ENCODE results near the gene SLC35G1.

SLC35G1 gene

GRCh38 chr10:93945819-93946218 lies 52.0 kb downstream of the SLC35G1 start:
- no peak for TF ChIP-seq ZNF8 (CRISPR knock-in tag; IDR thresholded peaks at IDR 0.05)
- no peak for TF ChIP-seq TSHZ2 (CRISPR knock-in tag; IDR thresholded peaks at IDR 0.05)
- TF ChIP-seq CREB5 (CRISPR knock-in tag; IDR thresholded peaks at IDR 0.05; ENCODE audit: low read depth), result no peak
- no peak for TF ChIP-seq ZFP3 (CRISPR knock-in tag; IDR thresholded peaks at IDR 0.05)
- no peak for TF ChIP-seq BACH2 (CRISPR knock-in tag; IDR thresholded peaks at IDR 0.05; ENCODE audit: borderline replicate concordance)
- no peak for TF ChIP-seq TOX (CRISPR knock-in tag; IDR thresholded peaks at IDR 0.05; ENCODE audit: borderline replicate concordance)
- no peak for TF ChIP-seq SNAI2 (CRISPR knock-in tag; IDR thresholded peaks at IDR 0.05)
- TF ChIP-seq GLIS3 (CRISPR knock-in tag; IDR thresholded peaks at IDR 0.05), result no peak
- no peak for ATAC-seq

- TF ChIP-seq ZFP30 (CRISPR knock-in tag; IDR thresholded peaks at IDR 0.05) (no peak), PATZ1 (CRISPR knock-in tag; IDR thresholded peaks at IDR 0.05; ENCODE audit: borderline replicate concordance) (no peak), GLIS3 (CRISPR knock-in tag; IDR thresholded peaks at IDR 0.05) (no peak), ESRRG (CRISPR knock-in tag; IDR thresholded peaks at IDR 0.05) (no peak), SNAI2 (CRISPR knock-in tag; IDR thresholded peaks at IDR 0.05) (no peak), ZC3H10 (CRISPR knock-in tag; IDR thresholded peaks at IDR 0.05) (no peak), CREB5 (CRISPR knock-in tag; IDR thresholded peaks at IDR 0.05; ENCODE audit: low read depth) (no peak), ZNF8 (CRISPR knock-in tag; IDR thresholded peaks at IDR 0.05) (no peak), POU6F1 (CRISPR knock-in tag; IDR thresholded peaks at IDR 0.05; ENCODE audit: borderline replicate concordance, low read depth) (no peak), RARB (CRISPR knock-in tag; IDR thresholded peaks at IDR 0.05) (no peak), CSRNP3 (CRISPR knock-in tag; IDR thresholded peaks at IDR 0.05) (no peak), OSR1 (CRISPR knock-in tag; IDR thresholded peaks at IDR 0.05) (no peak), ZNF70 (CRISPR knock-in tag; IDR thresholded peaks at IDR 0.05) (no peak), TCF4 (CRISPR knock-in tag; IDR thresholded peaks at IDR 0.05; ENCODE audit: borderline replicate concordance) (no peak), BACH2 (CRISPR knock-in tag; IDR thresholded peaks at IDR 0.05; ENCODE audit: borderline replicate concordance) (no peak), ISL1 (CRISPR knock-in tag; IDR thresholded peaks at IDR 0.05) (no peak), ARNTL (CRISPR knock-in tag; IDR thresholded peaks at IDR 0.05; ENCODE audit: borderline replicate concordance, low read depth) (no peak), PPARA (CRISPR knock-in tag; IDR thresholded peaks at IDR 0.05; ENCODE audit: borderline replicate concordance) (no peak)
- ATAC-seq, result peak; percentile 95
Observed at GRCh38 chr10:93947055-93947454, 53.3 kb downstream of the SLC35G1 start.
